CD4-positive, alpha-beta T cell treated with Interleukin-6 at 100 ng/mL for 8 hours (primary cell): Measurements from ENCODE around the gene PLSCR3.
"Not testable (repeated sequence)": the region's sequence is repeated elsewhere in the genome, so short reads cannot be mapped to it uniquely, and the experiment has no call there.

Experiments
- DNase-seq: peaks from one replicate; pipeline ENCODE4 v3.0.0-alpha.2; 2020; ENCODE audit warnings: mixed read lengths, low spot score

Gene PLSCR3

GRCh38 chr17:7380321-7380720, 14.0 kb downstream of the PLSCR3 start:
- DNase-seq = no peak

GRCh38 chr17:7379134-7379533, 15.2 kb downstream of the PLSCR3 start:
- DNase-seq = no peak

- DNase-seq = no peak
These were observed 20.0 kb downstream of the PLSCR3 start for GRCh38 chr17:7374353-7374752.

GRCh38 chr17:7370853-7371252, 23.5 kb downstream of the PLSCR3 start:
- no peak for DNase-seq

GRCh38 chr17:7369825-7370224, 24.5 kb downstream of the PLSCR3 start:
- no peak for DNase-seq

GRCh38 chr17:7368599-7368994, 25.7 kb downstream of the PLSCR3 start:
- not testable (repeated sequence) for DNase-seq

- no peak for DNase-seq
These were observed 26.3 kb downstream of the PLSCR3 start for GRCh38 chr17:7367918-7368598.

GRCh38 chr17:7367083-7367482, 27.2 kb downstream of the PLSCR3 start:
- no peak for DNase-seq

GRCh38 chr17:7365963-7366362, 28.4 kb downstream of the PLSCR3 start:
- not testable (repeated sequence) for DNase-seq

- DNase-seq = no peak
These were observed 31.0 kb downstream of the PLSCR3 start for GRCh38 chr17:7363311-7363710.

GRCh38 chr17:7361906-7362305, 32.4 kb downstream of the PLSCR3 start:
- DNase-seq = no peak

GRCh38 chr17:7357381-7357780, 36.9 kb downstream of the PLSCR3 start:
- no peak for DNase-seq

- DNase-seq = no peak
These were observed 37.6 kb downstream of the PLSCR3 start for GRCh38 chr17:7356756-7357155.

- peak; percentile 87 for DNase-seq
These were observed 38.2 kb downstream of the PLSCR3 start for GRCh38 chr17:7356072-7356549.

- DNase-seq = no peak
These were observed 38.8 kb downstream of the PLSCR3 start for GRCh38 chr17:7355573-7355972.

- no peak for DNase-seq
These were observed 39.3 kb downstream of the PLSCR3 start, which contains the start of gene TMEM95 for GRCh38 chr17:7355053-7355452. Gene TMEM95, plus strand, starts transcription at chr17:7355156. Its CDS starts 49 bp downstream, at chr17:7355205.

- DNase-seq = no peak
These were observed 40.0 kb downstream of the PLSCR3 start for GRCh38 chr17:7354262-7354843.

GRCh38 chr17:7352910-7353635, 41.3 kb downstream of the PLSCR3 start:
- no peak for DNase-seq

- no peak for DNase-seq
These were observed 41.8 kb downstream of the PLSCR3 start for GRCh38 chr17:7352503-7352889.

- DNase-seq = peak; percentile 68
These were observed 42.4 kb downstream of the PLSCR3 start, which contains the start of gene KCTD11 for GRCh38 chr17:7351665-7352502. Gene KCTD11, plus strand, starts transcription at chr17:7352162.

- no peak for DNase-seq
These were observed 45.7 kb downstream of the PLSCR3 start for GRCh38 chr17:7348478-7349242.
